Cardiac atrium fibroblast (primary cell): Measurements from ENCODE around the gene SAXO2. TPM values are rescaled to one million over a fixed set of nuclear protein-coding genes. Genes with fewer than 3 reads are reported as not detected.

Source experiments
- total RNA-seq: library from RNA; depleted of rRNA; stranded (reverse); fragments of >200 nt; gene quantifications from 2 replicates; pipeline ENCODE4 v1.2.3, GENCODE V29; 2015

Gene SAXO2, protein sequence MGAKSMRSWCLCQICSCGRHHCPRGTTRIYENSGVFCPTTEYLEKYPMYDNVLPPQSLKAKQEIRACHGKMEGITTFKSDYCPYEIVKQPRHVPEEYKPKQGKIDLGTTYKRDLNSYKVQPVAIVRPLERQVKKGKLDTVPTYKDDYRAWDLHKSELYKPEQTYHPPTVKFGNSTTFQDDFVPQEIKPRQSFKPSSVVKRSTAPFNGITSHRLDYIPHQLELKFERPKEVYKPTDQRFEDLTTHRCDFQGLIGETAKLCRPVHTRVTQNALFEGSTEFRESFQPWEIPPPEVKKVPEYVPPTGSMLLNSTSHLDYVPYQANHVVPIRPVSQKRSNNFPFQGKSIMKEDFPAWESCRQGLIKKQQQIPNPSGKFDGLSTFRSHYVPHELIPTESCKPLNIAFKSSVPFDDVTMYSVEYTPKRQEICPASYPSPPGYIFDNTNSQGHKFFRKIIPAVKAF
- total RNA-seq: not detected in 2 replicates

DNA sequence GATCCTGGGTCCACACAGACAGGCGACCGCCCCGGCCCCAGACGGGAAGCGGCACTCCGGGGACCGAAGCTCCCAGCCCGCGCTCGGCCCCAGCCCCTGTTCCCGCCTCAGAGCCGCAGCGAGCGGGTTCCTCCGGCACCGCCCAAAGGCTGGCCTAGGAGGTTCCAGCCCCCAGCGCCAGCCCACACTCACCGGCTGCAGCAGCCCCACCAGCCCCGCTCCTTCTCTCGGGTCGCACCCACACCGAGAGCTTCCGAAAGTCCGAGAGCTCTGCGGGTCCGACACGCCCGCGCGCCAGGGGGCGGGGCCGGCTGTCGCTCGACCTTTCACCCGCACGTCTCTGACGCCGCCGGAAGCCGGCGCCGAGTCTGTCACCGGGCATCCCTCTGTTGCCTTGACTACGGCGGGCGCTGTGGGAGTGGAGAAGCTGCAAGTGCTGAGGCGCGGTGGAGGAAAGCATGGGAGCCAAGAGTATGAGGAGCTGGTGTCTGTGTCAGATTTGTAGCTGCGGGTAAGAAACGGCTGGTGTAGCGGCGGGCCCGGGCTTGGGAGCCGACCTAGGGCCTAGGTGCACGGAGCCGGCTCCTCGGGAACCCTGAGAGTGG is at the start of gene SAXO2, which contains the start of gene EFL1:
TSS of gene SAXO2 (plus strand) at position 397 of the 605 bp plus-strand sequence. CDS start at position 459, 62 bp downstream.
TSS of gene EFL1 (minus strand) at position 313 of the 605 bp plus-strand sequence. CDS start 956 bp downstream, outside the sequence.

Other genes with a start within 250 kb of the SAXO2 start
- 7.4 and 11.5 TPM in 2 replicates for gene MEX3B, start 216.8 kb upstream of the SAXO2 start, total RNA-seq
- 7.4 and 10.2 TPM in 2 replicates for gene EFL1, start 84 bp upstream of the SAXO2 start, total RNA-seq
- 0.49 TPM in 1 of 2 replicates, not detected in the other for gene GOLGA6L10, start 86.7 kb downstream of the SAXO2 start, total RNA-seq
- 0.16 and 1.3 TPM in 2 replicates for gene GOLGA6L9, start 167.0 kb downstream of the SAXO2 start, total RNA-seq